Prostate gland (tissue), 2 donors: ENCODE results near the gene CD151.

Experiments
- POLR2A ChIP-seq: fragments of 450-650 bp; IDR thresholded peaks from one replicate; pipeline ENCODE4 v1.6.1; 2016; ENCODE audit warnings: antibody characterized with exemption, mild to moderate bottlenecking
- POLR2AphosphoS5 ChIP-seq: sonication (generic); formaldehyde crosslinking; IDR thresholded peaks from one replicate; pipeline ENCODE4 v1.6.1; 2017; ENCODE audit warnings: antibody characterized with exemption
- TF ChIP-seq, protein P1 (sequence below), 4 experiments: fragments of 200-600 bp in 2 of 4; fragments of 450-650 bp in 2 of 4; sonication (generic) in 2 of 4; IDR thresholded peaks; 1 replicate in 3 of 4; 2 replicates in 1 of 4; pipeline ENCODE4 v1.5.1; 2016 to 2019; ENCODE audit warnings: antibody characterized with exemption in 4 of 4, mild to moderate bottlenecking in 2 of 4, moderate library complexity in 2 of 4

GRCh38 chr11:788009-788640 lies 44.6 kb upstream of the CD151 start:
- TF ChIP-seq, protein P1, sequence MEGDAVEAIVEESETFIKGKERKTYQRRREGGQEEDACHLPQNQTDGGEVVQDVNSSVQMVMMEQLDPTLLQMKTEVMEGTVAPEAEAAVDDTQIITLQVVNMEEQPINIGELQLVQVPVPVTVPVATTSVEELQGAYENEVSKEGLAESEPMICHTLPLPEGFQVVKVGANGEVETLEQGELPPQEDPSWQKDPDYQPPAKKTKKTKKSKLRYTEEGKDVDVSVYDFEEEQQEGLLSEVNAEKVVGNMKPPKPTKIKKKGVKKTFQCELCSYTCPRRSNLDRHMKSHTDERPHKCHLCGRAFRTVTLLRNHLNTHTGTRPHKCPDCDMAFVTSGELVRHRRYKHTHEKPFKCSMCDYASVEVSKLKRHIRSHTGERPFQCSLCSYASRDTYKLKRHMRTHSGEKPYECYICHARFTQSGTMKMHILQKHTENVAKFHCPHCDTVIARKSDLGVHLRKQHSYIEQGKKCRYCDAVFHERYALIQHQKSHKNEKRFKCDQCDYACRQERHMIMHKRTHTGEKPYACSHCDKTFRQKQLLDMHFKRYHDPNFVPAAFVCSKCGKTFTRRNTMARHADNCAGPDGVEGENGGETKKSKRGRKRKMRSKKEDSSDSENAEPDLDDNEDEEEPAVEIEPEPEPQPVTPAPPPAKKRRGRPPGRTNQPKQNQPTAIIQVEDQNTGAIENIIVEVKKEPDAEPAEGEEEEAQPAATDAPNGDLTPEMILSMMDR (IDR thresholded peaks at IDR 0.05) = no peak
- TF ChIP-seq POLR2A = no peak
- no peak for TF ChIP-seq POLR2AphosphoS5
